Ammon's horn (tissue), 1 donor: ENCODE data around the gene ZNF506.
"Not testable (repeated sequence)": the region's sequence is repeated elsewhere in the genome, so short reads cannot be mapped to it uniquely, and the experiment has no call there.

Experiments
- DNase-seq: peaks from one replicate; pipeline ENCODE4 v3.0.0-alpha.2; 2016; ENCODE audit warnings: low spot score

Gene ZNF506

GRCh38 chr19:19778666-19779065 lies 42.9 kb downstream of the ZNF506 start:
- DNase-seq, result no peak

DNA sequence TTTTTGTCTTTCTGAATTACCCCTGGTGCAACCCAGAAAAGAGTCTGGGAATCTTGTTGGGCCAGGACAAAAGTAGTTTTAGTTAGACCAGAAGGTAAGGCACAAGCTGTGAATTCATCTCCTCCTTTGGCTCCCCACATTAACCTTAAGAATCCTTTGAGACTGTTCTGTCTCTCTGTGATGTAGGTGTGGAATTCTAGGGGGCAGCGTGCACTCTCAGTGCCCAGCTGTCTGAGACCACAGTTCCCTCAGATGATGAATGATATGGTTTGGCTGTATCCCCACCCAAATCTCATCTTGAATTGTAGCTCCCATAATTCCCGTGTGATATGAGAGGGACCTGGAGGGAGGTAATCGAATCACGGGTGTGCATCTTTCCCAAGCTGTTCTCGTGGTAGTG lies 43.9 kb downstream of the ZNF506 start:
- DNase-seq, result no peak

DNA sequence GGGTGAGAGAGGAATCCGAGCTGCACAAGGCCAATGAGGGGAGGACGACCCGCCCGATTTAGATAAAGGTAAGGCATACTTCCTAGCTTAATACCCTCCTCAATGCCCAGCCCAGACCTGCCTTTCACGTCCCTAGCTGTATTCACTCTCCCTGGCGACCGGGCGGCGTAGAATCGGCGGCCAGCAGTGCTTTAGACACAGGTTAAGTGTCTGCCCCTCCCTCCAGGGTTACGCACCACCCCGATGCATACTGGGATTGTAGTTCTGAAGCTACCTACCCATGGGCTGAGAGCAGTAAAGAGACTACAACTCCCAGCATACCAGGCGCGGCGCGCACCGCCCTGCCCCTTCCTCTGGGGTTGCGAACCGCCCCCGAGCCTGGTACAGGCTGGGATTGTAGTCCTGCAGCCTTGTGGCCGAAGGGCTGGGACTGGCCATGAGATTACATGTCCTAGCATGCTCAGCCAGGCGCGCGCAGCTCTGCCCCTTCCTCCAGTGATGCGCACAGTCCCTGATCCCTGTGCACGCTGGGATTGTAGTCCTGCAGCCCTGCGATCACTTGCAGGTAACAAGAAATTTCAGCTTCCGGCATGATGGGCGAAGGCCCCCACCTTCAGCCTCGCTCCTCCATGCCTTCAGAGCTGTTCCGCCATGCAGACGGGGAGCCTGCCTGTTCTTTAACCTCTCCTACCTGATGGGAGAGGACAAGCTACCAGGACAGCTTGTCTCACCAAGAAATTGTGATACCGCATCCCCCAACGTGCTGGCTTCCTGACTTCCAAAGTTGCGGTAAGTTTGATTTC lies 45.1 kb downstream of the ZNF506 start:
- DNase-seq, result peak; percentile 100

DNA sequence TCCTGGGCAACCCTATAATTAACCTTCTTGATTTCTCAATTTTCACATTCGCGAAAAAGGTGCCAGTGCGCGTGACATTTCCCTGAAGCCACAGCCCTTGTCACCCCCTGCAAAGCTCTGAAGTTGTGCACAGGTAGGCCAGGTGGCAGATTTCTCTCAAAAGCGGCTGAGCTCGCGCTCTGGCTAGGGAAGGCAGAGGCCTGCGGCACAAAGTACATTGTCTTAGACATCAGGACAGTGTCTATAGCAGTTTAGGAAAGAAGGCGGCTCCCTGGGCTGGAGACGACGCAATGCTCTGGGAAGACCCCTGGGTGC lies 45.7 kb downstream of the ZNF506 start:
- no peak for DNase-seq

DNA sequence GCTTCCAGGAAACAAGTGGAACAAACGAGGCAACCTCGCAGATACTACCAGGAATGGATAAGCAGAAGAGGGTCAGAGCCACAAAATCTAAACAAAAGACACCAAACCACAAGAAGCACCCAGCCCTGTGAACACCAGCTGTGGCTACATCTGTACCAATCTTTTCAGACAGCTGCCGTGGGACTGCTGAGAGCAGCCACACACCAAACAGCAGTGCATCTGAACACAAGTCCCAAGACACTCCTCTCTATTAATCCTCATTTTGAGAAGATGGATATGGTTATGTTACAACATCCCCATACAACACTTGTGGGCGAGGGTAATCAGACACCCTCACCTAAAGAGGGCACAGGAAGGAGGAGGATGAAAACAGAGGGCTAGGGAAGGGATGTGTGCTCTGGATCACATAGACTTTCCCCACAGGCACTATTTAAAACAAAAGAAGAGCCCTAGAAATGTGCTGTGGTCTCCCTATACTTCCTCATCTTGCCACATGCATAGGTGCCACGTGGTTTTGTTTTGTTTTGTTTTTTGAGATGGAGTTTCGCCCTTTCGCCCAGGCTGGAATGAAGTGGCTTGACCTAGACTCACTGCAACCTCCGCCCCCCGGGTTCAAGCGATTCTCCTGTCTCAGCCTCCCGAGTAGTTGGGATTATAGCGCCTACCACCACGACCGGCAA lies 47.1 kb downstream of the ZNF506 start:
- no peak for DNase-seq

DNA sequence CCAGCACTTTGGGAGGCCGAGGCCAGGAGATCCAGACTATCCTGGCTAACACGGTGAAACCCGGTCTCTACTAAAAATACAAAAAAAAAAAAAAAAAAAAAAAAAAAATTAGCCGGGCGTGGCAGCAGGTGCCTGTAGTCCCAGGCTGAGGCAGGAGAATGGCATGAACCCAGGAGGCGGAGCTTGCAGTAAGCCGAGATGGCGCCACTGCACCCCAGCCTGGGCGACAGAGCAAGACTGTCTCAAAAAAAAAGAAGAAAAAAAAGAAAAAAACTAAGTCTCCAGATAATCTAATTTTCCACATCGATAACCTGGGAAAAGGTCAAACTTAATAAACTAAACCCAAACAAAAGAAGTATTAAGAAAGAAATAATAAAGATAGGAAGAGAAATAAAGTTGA lies 49.6 kb downstream of the ZNF506 start:
- not testable (repeated sequence) for DNase-seq

- DNase-seq, result not testable (repeated sequence)
Observed at GRCh38 chr19:19769971-19770370, 51.6 kb downstream of the ZNF506 start.

- DNase-seq, result no peak
Observed at GRCh38 chr19:19758164-19758563, 63.4 kb downstream of the ZNF506 start.

- no peak for DNase-seq
Observed at GRCh38 chr19:19752760-19753403, 68.7 kb downstream of the ZNF506 start.

- no peak for DNase-seq
Observed at GRCh38 chr19:19751846-19752245, 69.7 kb downstream of the ZNF506 start.

DNA sequence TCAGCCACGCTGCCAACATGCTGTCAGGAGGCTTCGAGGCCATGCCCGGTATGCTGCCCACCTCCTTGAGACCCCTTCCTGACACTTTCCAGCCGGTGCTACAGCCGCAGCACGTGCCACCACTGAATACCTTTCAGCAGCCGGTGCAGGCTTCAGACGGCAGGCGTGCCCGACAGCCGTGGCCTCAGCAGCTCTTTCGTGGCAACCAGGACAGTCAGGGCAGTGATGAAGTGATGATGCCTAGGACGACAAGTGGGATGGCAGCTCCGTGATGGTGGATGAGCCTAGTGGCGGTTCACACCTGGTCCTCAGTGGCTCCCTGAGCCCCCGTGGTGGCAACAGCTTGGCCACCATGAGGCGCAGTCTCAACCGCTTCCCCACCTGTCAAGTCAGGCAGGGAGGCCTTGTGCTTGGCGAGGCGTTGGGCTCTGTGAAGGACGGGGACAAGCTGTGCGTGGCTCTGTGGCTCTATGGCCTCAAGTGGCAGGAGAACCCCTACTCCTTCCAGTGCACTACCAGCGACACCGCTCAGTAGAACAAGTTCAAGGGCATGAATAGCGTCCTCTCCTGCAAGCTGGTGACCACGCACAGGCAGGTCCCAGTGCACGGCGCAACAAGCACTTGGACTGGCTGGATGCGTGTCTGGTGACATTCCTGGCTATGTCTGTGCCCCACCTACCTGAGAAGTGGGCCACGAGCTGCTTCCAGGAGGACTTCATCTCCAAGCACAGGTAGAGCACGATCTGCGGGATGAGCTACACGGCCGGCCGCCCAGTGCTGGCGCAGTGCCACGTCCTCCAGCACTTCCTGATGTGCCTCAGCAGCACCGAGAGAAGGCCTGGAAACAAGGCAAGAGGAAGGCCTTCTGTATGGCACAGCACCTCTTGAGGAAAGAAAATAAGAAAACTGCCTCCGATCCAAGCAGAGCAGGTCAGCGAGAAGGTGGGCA lies 70.4 kb downstream of the ZNF506 start:
- no peak for DNase-seq

- no peak for DNase-seq
Observed at GRCh38 chr19:19749908-19750841, 71.4 kb downstream of the ZNF506 start.

GRCh38 chr19:19749117-19749907 lies 72.2 kb downstream of the ZNF506 start:
- DNase-seq, result no peak

DNA sequence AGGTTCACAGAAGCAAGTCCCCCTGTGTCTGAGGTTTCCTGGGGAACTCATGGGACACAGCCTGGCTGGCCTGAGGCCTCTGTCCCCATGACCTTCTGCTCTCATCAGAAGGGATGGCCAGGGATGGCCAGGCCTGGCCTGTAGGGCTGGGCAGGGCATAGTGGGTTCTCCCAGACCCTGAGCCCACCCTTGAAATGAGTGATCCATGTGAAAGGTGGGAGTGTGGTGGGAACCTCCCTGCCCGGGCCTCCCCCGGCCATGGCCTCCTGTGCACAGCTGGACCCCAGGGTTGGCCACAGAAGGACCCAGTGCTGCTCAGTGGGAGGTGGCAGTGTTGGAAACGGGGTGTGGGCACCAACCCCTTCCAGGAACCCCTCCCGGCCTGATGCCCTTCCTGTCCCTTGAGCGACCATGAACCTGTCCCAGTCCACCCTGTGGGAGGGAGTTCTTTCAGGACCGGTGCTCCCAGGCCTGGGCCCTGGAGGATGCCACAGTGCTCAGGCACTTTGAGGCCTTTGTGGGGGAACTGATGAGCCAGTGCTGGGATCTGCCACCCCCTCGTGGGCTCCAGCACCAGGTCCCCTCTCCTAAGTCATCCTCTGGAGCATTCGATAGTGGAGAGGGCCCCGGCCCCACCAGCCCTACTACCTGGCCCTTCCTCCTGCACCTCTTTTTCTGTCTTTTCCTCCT lies 73.2 kb downstream of the ZNF506 start:
- no peak for DNase-seq

- no peak for DNase-seq
Observed at GRCh38 chr19:19747357-19748220, 74.0 kb downstream of the ZNF506 start.

- no peak for DNase-seq
Observed at GRCh38 chr19:19746286-19747213, 75.0 kb downstream of the ZNF506 start.

DNA sequence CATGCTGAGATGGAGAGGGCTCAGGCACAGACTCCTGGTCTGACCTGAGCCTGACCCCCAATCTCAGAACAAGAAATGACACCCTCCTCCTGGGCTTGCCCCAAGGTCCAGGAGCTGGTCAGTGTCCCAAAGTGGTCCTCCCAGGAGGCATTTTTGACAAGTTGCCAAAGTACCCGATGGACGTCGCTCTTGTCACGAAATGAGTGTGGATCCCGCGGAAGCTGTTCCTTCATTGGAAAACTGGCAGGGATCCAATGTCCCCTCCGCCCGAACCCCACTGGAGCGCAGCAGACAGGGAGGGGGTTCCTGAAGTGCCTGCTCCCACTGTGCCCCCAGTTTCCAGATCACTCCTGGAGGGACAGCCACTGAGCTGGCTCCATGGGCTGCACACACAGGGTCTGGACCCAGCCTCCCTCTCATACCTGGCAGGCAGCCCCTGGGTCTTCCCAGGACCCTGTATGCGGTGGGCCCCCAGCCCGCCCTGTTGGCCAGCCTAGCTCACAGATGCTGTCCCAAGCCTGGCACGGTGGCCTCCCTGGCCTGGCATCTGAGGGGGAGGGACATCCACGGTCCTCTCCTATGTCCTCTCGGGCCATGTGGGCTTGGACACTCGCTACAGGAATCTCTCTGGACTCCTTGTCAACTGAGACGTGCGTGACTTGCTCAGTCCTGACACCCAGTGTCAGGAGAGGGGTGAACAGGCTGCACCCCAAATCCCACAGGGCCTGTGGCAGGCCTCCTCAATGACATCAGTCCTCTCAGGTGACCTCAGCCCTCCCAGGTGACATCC lies 75.9 kb downstream of the ZNF506 start:
- DNase-seq, result no peak
